ENCODE data around the gene SH3BP2.
A peak's percentile ranks its signal among the peaks of the same experiment; 100 is the strongest.

The SH3BP2 gene

GRCh38 chr4:2819244-2820215 lies 26.6 kb downstream of the SH3BP2 start:
- peak overlapping the region; percentile 77 for H3K4me2 ChIP-seq (ENCODE audit: low read depth, low read length, poor library complexity, severe bottlenecking)
- peak overlapping the region; percentile 86 for H3K9ac ChIP-seq (ENCODE audit: low read depth, low read length, poor library complexity, severe bottlenecking)
- no peak overlapping the region for H2AFZ ChIP-seq (ENCODE audit: low read length)
- H3K4me1 ChIP-seq (ENCODE audit: insufficient read depth, low read length, poor library complexity, severe bottlenecking), result peaks cover 52% of the 10 kb centered on the region
- peak overlapping the region; percentile 84 for H3K4me3 ChIP-seq (ENCODE audit: low read length, poor library complexity, severe bottlenecking)
- no peaks in the 10 kb centered on the region for H3K9me3 ChIP-seq (ENCODE audit: insufficient read depth, low read depth, low read length)
- peaks cover 26% of the 10 kb centered on the region; the same call in 1 of the 2 replicates for H3K36me3 ChIP-seq (ENCODE audit: insufficient read depth, low read length)
- no peaks in the 10 kb centered on the region for H3K27me3 ChIP-seq (ENCODE audit: insufficient read depth, low read length, poor library complexity, severe bottlenecking)
- H4K20me1 ChIP-seq (ENCODE audit: insufficient read depth, low read length, poor library complexity, severe bottlenecking), result peaks cover 60% of the 10 kb centered on the region
- TF ChIP-seq EZH2phosphoT487 (IDR thresholded peaks at IDR 0.05; ENCODE audit: borderline replicate concordance) (no peak), CTCF (conservative IDR thresholded peaks at IDR 0.05; ENCODE audit: low read length) (no peak)
- H3K9me2 ChIP-seq (replicated peaks; ENCODE audit: low read depth, low read length), result no peaks in the 10 kb centered on the region
- peaks cover 71% of the 10 kb centered on the region for H3K79me2 ChIP-seq (ENCODE audit: insufficient read depth, low read length)
- H3F3A ChIP-seq (ENCODE audit: low read depth), result peaks cover 4% of the 10 kb centered on the region; the same call in 1 of the 2 replicates

- Histone ChIP-seq H3K9me3 (ENCODE audit: insufficient read depth, low read depth, low read length) (no peaks in the 10 kb centered on the region), H3K36me3 (ENCODE audit: insufficient read depth, low read length) (peaks cover 35% of the 10 kb centered on the region; the same call in 1 of the 2 replicates), H3K9me2 (replicated peaks; ENCODE audit: low read depth, low read length) (no peaks in the 10 kb centered on the region), H3K4me1 (ENCODE audit: insufficient read depth, low read length, poor library complexity, severe bottlenecking) (peaks cover 43% of the 10 kb centered on the region), H3F3A (ENCODE audit: low read depth) (peaks cover 4% of the 10 kb centered on the region; the same call in 1 of the 2 replicates), H3K79me2 (ENCODE audit: insufficient read depth, low read length) (peaks cover 63% of the 10 kb centered on the region), H3K4me3 (ENCODE audit: low read length, poor library complexity, severe bottlenecking) (no peak overlapping the region), H2AFZ (ENCODE audit: low read length) (no peak overlapping the region), H3K9ac (ENCODE audit: low read depth, low read length, poor library complexity, severe bottlenecking) (no peak overlapping the region), H4K20me1 (ENCODE audit: insufficient read depth, low read length, poor library complexity, severe bottlenecking) (peaks cover 53% of the 10 kb centered on the region), H3K4me2 (ENCODE audit: low read depth, low read length, poor library complexity, severe bottlenecking) (peak overlapping the region; percentile 77), H3K27me3 (ENCODE audit: insufficient read depth, low read length, poor library complexity, severe bottlenecking) (no peaks in the 10 kb centered on the region)
- TF ChIP-seq EZH2phosphoT487 (IDR thresholded peaks at IDR 0.05; ENCODE audit: borderline replicate concordance), result no peak
- TF ChIP-seq CTCF (conservative IDR thresholded peaks at IDR 0.05; ENCODE audit: low read length), result no peak
Observed at GRCh38 chr4:2820216-2820982, 27.5 kb downstream of the SH3BP2 start.

GRCh38 chr4:2822461-2823300 lies 29.8 kb downstream of the SH3BP2 start:
- no peak overlapping the region for H3K4me2 ChIP-seq (ENCODE audit: low read depth, low read length, poor library complexity, severe bottlenecking)
- no peaks in the 10 kb centered on the region for H3F3A ChIP-seq (ENCODE audit: low read depth)
- H3K79me2 ChIP-seq (ENCODE audit: insufficient read depth, low read length), result peaks cover 40% of the 10 kb centered on the region
- H3K9me3 ChIP-seq (ENCODE audit: insufficient read depth, low read depth, low read length), result no peaks in the 10 kb centered on the region
- peaks cover 42% of the 10 kb centered on the region for H4K20me1 ChIP-seq (ENCODE audit: insufficient read depth, low read length, poor library complexity, severe bottlenecking)
- peaks cover 22% of the 10 kb centered on the region for H3K4me1 ChIP-seq (ENCODE audit: insufficient read depth, low read length, poor library complexity, severe bottlenecking)
- TF ChIP-seq CTCF (conservative IDR thresholded peaks at IDR 0.05; ENCODE audit: low read length) (no peak), EZH2phosphoT487 (IDR thresholded peaks at IDR 0.05; ENCODE audit: borderline replicate concordance) (no peak)
- peaks cover 56% of the 10 kb centered on the region; the same call in 1 of the 2 replicates for H3K36me3 ChIP-seq (ENCODE audit: insufficient read depth, low read length)
- no peaks in the 10 kb centered on the region for H3K27me3 ChIP-seq (ENCODE audit: insufficient read depth, low read length, poor library complexity, severe bottlenecking)
- no peak overlapping the region for H2AFZ ChIP-seq (ENCODE audit: low read length)
- H3K9me2 ChIP-seq (replicated peaks; ENCODE audit: low read depth, low read length), result no peaks in the 10 kb centered on the region
- H3K9ac ChIP-seq (ENCODE audit: low read depth, low read length, poor library complexity, severe bottlenecking), result no peak overlapping the region
- H3K4me3 ChIP-seq (ENCODE audit: low read length, poor library complexity, severe bottlenecking), result no peak overlapping the region
